SK-N-SH treated with all-trans-retinoic acid at 6 μM for 48 hours (cell line): ENCODE results near the gene PDLIM4.

ENCODE experiments used
- ARNTL ChIP-seq: fragments of 450-650 bp; formaldehyde crosslinking; IDR thresholded peaks from 2 replicates; pipeline ENCODE4 v1.5.0; 2020; ENCODE audit warnings: low read depth, mild to moderate bottlenecking, moderate library complexity, borderline replicate concordance
- BACH2 ChIP-seq: fragments of 250-450 bp; sonication (Bioruptor Pico); IDR thresholded peaks from 2 replicates; pipeline ENCODE4 v1.9.0; 2021; ENCODE audit warnings: mild to moderate bottlenecking, borderline replicate concordance
- CSDC2 ChIP-seq: fragments of 250-450 bp; sonication (Bioruptor Pico); IDR thresholded peaks from 2 replicates; pipeline ENCODE4 v1.5.0; 2020; ENCODE audit warnings: mild to moderate bottlenecking, moderate library complexity
- GLIS3 ChIP-seq: fragments of 250-450 bp; sonication (Bioruptor Pico); IDR thresholded peaks from 2 replicates; pipeline ENCODE4 v1.5.0; 2020; ENCODE audit warnings: mild to moderate bottlenecking, moderate library complexity
- OSR1 ChIP-seq: fragments of 250-450 bp; sonication (Bioruptor Pico); IDR thresholded peaks from 2 replicates; pipeline ENCODE4 v1.8.0; 2022; ENCODE audit warnings: moderate library complexity, mild to moderate bottlenecking, inconsistent platforms
- RARB ChIP-seq: fragments of 250-450 bp; sonication (Bioruptor Pico); IDR thresholded peaks from 2 replicates; pipeline ENCODE4 v1.8.0; 2021; ENCODE audit warnings: mild to moderate bottlenecking, moderate library complexity
- TCF4 ChIP-seq: fragments of 250-450 bp; sonication (Bioruptor Pico); IDR thresholded peaks from 2 replicates; pipeline ENCODE4 v1.8.0; 2021; ENCODE audit warnings: mild to moderate bottlenecking, moderate library complexity, borderline replicate concordance
- ZC3H10 ChIP-seq: fragments of 250-450 bp; sonication (Bioruptor Pico); IDR thresholded peaks from 2 replicates; pipeline ENCODE4 v1.5.1; 2021; ENCODE audit warnings: mild to moderate bottlenecking, moderate library complexity
- ZFP3 ChIP-seq: fragments of 250-450 bp; sonication (Bioruptor Pico); IDR thresholded peaks from 2 replicates; pipeline ENCODE4 v1.5.0; 2020; ENCODE audit warnings: mild to moderate bottlenecking, moderate library complexity
- ZFP30 ChIP-seq: fragments of 450-650 bp; formaldehyde crosslinking; IDR thresholded peaks from 2 replicates; pipeline ENCODE4 v1.5.0; 2022; ENCODE audit warnings: mild to moderate bottlenecking, moderate library complexity
- ZNF70 ChIP-seq: fragments of 450-650 bp; formaldehyde crosslinking; IDR thresholded peaks from 2 replicates; pipeline ENCODE4 v1.5.0; 2020; ENCODE audit warnings: mild to moderate bottlenecking, moderate library complexity
- ZNF8 ChIP-seq: fragments of 450-650 bp; formaldehyde crosslinking; IDR thresholded peaks from 2 replicates; pipeline ENCODE4 v1.5.0; 2020; ENCODE audit warnings: mild to moderate bottlenecking, moderate library complexity
- TF ChIP-seq, protein P1 (sequence below): fragments of 250-450 bp; sonication (Bioruptor Pico); IDR thresholded peaks from 2 replicates; pipeline ENCODE4 v1.5.1; 2020; ENCODE audit warnings: low read depth, mild to moderate bottlenecking, moderate library complexity
- TF ChIP-seq, protein P2 (sequence below): fragments of 250-450 bp; sonication (Bioruptor Pico); IDR thresholded peaks from 2 replicates; pipeline ENCODE4 v1.8.0; 2020; ENCODE audit warnings: mild to moderate bottlenecking, moderate library complexity, borderline replicate concordance

DNA sequence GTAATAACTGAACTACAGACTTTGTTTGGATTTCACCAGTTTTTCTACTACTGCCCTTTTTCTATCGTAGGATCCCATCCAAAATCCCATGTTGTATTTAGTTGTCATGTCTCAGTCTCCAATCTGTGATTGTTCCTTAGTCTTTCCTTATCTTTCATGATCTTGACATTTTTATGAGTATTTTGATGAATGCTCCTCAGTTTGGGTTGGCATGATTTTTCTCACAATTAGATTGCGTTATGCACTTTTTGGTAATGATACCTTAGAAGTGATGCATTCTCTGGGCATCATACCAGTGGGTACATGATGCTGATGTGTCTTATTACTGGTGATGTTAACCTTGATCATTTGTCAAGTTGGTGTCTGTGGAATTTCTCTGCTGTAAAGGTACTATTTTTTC, 42.4 kb downstream of the PDLIM4 start:
- TF ChIP-seq OSR1, result no peak
- no peak for TF ChIP-seq GLIS3 (CRISPR knock-in tag)
- TF ChIP-seq ZNF70 (CRISPR knock-in tag), result no peak
- TF ChIP-seq BACH2 (CRISPR knock-in tag), result no peak
- TF ChIP-seq TCF4 (CRISPR knock-in tag), result no peak
- TF ChIP-seq, protein P1, sequence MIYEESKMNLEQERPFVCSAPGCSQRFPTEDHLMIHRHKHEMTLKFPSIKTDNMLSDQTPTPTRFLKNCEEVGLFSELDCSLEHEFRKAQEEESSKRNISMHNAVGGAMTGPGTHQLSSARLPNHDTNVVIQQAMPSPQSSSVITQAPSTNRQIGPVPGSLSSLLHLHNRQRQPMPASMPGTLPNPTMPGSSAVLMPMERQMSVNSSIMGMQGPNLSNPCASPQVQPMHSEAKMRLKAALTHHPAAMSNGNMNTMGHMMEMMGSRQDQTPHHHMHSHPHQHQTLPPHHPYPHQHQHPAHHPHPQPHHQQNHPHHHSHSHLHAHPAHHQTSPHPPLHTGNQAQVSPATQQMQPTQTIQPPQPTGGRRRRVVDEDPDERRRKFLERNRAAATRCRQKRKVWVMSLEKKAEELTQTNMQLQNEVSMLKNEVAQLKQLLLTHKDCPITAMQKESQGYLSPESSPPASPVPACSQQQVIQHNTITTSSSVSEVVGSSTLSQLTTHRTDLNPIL (CRISPR knock-in tag), result no peak
- TF ChIP-seq, protein P2, sequence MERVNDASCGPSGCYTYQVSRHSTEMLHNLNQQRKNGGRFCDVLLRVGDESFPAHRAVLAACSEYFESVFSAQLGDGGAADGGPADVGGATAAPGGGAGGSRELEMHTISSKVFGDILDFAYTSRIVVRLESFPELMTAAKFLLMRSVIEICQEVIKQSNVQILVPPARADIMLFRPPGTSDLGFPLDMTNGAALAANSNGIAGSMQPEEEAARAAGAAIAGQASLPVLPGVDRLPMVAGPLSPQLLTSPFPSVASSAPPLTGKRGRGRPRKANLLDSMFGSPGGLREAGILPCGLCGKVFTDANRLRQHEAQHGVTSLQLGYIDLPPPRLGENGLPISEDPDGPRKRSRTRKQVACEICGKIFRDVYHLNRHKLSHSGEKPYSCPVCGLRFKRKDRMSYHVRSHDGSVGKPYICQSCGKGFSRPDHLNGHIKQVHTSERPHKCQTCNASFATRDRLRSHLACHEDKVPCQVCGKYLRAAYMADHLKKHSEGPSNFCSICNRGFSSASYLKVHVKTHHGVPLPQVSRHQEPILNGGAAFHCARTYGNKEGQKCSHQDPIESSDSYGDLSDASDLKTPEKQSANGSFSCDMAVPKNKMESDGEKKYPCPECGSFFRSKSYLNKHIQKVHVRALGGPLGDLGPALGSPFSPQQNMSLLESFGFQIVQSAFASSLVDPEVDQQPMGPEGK, result no peak
- no peak for TF ChIP-seq RARB
- TF ChIP-seq ZC3H10 (CRISPR knock-in tag), result no peak
- TF ChIP-seq ARNTL (CRISPR knock-in tag), result no peak
- no peak for TF ChIP-seq ZFP3 (CRISPR knock-in tag)
- TF ChIP-seq ZFP30, result no peak
- TF ChIP-seq CSDC2 (CRISPR knock-in tag), result no peak
- no peak for TF ChIP-seq ZNF8
